Testis (tissue), 3 donors: ENCODE data around the gene PMM2. TPM values are rescaled to one million over a fixed set of nuclear protein-coding genes. Genes with fewer than 3 reads are reported as not detected.

Source experiments
- DNase-seq: peaks from one replicate; pipeline ENCODE4 v3.0.0-alpha.2; 2019
- H3K27ac ChIP-seq, 2 donors: fragments of 200-600 bp; sonication (generic); one replicate each; pipeline ENCODE4 v1.5.1; 2019
- H3K27me3 ChIP-seq: fragments of 200-600 bp; sonication (generic); one replicate; pipeline ENCODE4 v1.5.1; 2019
- H3K36me3 ChIP-seq: fragments of 200-600 bp; sonication (generic); one replicate; pipeline ENCODE4 v1.5.1; 2017; ENCODE audit warnings: low read depth; ENCODE audit errors: missing control alignments
- H3K4me1 ChIP-seq: fragments of 200-600 bp; sonication (generic); one replicate; pipeline ENCODE4 v1.5.1; 2019
- H3K4me3 ChIP-seq, 2 donors: fragments of 200-600 bp; sonication (generic); one replicate each; pipeline ENCODE4 v1.5.1; 2017 to 2019
- H3K9me3 ChIP-seq: fragments of 200-600 bp; sonication (generic); one replicate; pipeline ENCODE4 v1.5.1; 2017
- POLR2A ChIP-seq: fragments of 450-650 bp; IDR thresholded peaks from one replicate; pipeline ENCODE4 v1.6.1; 2017; ENCODE audit warnings: antibody characterized with exemption, mild to moderate bottlenecking, moderate library complexity
- WGBS, 2 donors: methylation state at CpG; one replicate each; pipeline ENCODE4 v1.1.5; 2018; 5-methylcytosine and 5-hydroxymethylcytosine counted together
- intact Hi-C: fragments of 100-400 bp; cut with DNase I; formaldehyde crosslinking; loops from one replicate; pipeline ENCODE4 v1.15.1; 2023; ENCODE audit warnings: low total_unique reads
- polyA plus RNA-seq: library from polyadenylated mRNA; stranded (reverse); fragments of 350-450 nt; fragmentation: Illumina TruSeq; extraction: RNeasy Lipid Tissue Mini Kit (QIAGEN cat#74804); gene quantifications from one replicate; pipeline ENCODE4 v1.2.3, GENCODE V29; 2014; ENCODE audit warnings: low read depth, low replicate concordance; ENCODE audit not compliant: insufficient read depth
- total RNA-seq, 2 donors: library from RNA; depleted of rRNA; stranded (reverse); fragments of >200 nt; gene quantifications; one replicate each; pipeline ENCODE4 v1.2.3, GENCODE V29; 2016
- TF ChIP-seq, protein P1 (sequence below), 3 experiments: fragments of 450-650 bp in 2 of 3; fragments of 200-600 bp in 1 of 3; sonication (generic) in 1 of 3; IDR thresholded peaks; one replicate each; pipeline ENCODE4 v1.5.1; 2016 to 2019; ENCODE audit warnings: antibody characterized with exemption in 3 of 3, mild to moderate bottlenecking in 2 of 3, moderate library complexity in 1 of 3

Gene PMM2
- total and polyA plus RNA-seq, 3 donors from 2014 or later, result 15.4 to 36.6 (median 25.8) TPM

DNA sequence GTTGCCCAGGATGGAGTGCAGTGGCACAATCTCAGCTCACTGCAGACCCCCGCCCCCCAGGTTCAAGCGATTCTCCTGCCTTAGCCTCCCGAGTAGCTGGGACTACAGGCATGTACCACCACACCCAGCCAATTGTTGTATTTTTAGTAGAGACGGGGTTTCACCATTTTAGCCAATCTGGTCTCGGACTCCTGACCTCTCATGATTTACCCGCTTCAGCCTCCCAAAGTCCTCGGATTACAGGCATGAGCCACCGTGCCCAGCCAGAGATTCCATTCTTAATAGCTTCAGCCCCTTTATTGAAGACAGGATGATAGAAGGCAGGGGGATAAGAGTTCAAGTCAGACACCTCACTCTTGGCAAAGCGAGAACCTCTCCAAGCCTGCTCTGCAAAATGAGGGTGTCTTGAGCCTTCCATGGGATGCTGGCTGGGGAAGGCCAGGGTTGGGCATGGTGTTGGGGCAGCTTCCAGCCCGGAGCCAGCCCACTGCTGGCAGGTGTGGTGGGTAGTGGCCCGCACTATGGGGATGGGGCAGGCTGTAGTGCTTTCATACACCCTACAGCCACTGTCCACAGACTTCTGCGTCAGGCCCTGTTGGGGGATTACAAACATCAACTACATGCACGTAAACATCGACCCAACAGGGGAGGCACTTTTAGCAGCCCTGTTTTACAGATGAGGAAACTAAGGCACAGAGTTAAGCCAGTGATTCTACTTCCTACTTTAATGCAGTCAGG lies 67.7 kb downstream of the PMM2 start:
- TF ChIP-seq POLR2A, result no peak
- TF ChIP-seq, protein P1, sequence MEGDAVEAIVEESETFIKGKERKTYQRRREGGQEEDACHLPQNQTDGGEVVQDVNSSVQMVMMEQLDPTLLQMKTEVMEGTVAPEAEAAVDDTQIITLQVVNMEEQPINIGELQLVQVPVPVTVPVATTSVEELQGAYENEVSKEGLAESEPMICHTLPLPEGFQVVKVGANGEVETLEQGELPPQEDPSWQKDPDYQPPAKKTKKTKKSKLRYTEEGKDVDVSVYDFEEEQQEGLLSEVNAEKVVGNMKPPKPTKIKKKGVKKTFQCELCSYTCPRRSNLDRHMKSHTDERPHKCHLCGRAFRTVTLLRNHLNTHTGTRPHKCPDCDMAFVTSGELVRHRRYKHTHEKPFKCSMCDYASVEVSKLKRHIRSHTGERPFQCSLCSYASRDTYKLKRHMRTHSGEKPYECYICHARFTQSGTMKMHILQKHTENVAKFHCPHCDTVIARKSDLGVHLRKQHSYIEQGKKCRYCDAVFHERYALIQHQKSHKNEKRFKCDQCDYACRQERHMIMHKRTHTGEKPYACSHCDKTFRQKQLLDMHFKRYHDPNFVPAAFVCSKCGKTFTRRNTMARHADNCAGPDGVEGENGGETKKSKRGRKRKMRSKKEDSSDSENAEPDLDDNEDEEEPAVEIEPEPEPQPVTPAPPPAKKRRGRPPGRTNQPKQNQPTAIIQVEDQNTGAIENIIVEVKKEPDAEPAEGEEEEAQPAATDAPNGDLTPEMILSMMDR (IDR thresholded peaks at IDR 0.05), result no peak

DNA sequence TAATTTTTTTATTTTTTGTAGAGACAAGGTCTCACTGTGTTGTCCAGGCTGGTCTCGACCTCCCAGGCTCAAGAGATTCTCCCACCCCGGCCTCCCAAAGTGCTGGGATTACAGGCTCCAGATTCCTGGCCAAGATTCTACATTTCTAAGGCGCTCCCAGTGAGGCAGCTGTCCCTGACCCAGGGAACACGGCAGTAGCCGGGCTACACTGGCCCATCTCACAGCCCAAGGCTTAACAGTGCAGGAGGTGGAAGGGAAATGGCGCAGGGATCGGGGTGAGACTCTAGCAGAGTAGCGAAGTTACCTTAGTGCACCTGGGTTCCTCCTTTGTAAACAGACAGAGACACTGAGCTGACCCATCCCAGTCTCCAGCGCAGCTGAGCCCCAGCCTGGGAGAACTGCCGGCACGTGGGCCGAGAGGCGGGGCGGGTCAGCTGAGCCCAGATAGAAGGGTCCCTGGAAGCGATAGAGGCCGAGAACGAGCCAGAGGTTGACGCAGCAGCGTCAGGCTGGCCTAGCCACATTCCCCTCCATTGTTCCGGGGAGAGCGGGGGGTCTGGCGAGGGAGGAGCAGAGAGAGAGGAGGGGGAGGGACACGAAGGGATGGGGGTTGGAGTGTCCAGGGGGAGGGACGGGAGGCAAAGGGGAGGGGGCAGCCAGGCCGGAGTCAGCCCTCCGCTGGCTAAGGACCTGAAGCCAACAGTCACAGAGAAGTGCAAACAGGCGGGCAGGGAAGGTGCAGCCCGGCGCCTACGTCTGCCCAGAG lies 68.7 kb downstream of the PMM2 start:
- Histone ChIP-seq H3K4me1 (peaks cover 55% of the 10 kb centered on the region), H3K4me3 (peak overlapping the region; percentile 73 to 80), H3K27me3 (no peaks in the 10 kb centered on the region), H3K27ac (peak overlapping the region; percentile 47 to 81), H3K36me3 (no peaks in the 10 kb centered on the region), H3K9me3 (no peaks in the 10 kb centered on the region)
- DNase-seq, result peak; percentile 84
- intact Hi-C loops, result no loop called here
- TF ChIP-seq, protein P1 (IDR thresholded peaks at IDR 0.05), result no peak
- TF ChIP-seq POLR2A, result no peak
- WGBS, 2 donors, result 9% methylated on average over 25 to 29 of the region's 30 CpGs

More for the DNA sequence above, 67.7 kb downstream of the PMM2 start:
- DNase-seq, result no peak
- Histone ChIP-seq H3K9me3 (no peaks in the 10 kb centered on the region), H3K4me1 (peaks cover 63% of the 10 kb centered on the region), H3K4me3 (no peak overlapping the region), H3K27ac (no peak overlapping the region), H3K27me3 (no peaks in the 10 kb centered on the region), H3K36me3 (no peaks in the 10 kb centered on the region)
- 81 to 86% methylated on average over 14 of the region's 14 CpGs for WGBS, 2 donors
- intact Hi-C loops, result no loop called here

DNA sequence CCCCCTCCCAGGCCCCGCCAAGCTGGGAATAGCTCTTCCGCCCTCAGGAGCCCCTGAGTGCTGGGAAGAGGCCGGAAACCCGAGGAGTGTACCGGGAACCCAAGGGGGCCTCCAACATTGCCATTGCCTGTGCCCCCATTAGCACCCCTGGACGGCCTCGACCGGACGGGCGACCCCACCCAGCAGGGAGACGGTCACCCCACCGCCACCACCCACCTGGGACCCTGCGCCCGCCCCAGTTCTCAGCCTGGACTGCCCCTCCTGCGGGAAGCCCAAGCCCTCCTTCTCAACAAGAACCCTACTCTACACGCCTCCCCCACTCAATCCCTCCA lies 69.2 kb downstream of the PMM2 start:
- WGBS, 2 donors, result 13 to 15% methylated on average over 1 to 16 of the region's 16 CpGs
- H3K36me3 ChIP-seq, result no peaks in the 10 kb centered on the region
- no peaks in the 10 kb centered on the region for H3K27me3 ChIP-seq
- no peaks in the 10 kb centered on the region for H3K9me3 ChIP-seq
- H3K4me3 ChIP-seq, result peak overlapping the region; percentile 73 to 80
- H3K4me1 ChIP-seq, result peaks cover 50% of the 10 kb centered on the region
- intact Hi-C loops, result no loop called here
- H3K27ac ChIP-seq, result peak overlapping the region; percentile 47 to 81
- no peak for DNase-seq
- no peak for TF ChIP-seq POLR2A
- TF ChIP-seq, protein P1 (IDR thresholded peaks at IDR 0.05), result no peak

DNA sequence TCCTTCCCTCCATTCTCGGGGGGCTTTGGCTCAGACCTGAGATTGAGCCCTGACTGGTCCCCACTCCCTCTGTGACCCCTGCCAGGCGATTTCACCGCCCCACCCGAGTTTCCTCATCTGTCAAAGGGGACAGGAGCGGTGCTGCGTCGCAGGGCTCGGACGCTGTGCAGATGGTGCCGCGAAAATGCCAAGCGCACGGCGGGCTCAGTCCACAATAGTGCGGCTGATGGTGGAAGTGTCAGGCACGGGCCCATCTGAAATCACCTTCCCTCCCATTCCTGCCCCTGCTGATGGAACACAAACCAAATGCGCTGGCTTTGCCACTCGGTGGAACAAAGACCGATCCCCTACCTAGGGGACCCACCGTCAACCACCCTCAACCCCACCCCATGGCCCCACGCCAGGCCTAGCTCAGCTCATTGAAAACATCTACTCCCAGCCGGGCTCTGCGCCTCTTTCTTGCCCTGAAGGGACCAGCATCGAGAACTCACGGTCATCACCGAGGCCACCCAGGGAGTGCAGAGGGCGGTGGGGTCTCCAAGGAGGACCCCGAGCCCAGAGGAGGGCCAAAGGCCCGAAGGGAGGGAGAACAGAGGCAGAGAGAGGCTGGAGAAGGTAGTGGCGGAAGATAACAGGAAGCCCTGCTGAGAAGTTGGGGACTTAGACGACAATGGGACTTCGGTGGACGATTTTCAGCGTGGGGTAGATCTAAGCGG lies 69.7 kb downstream of the PMM2 start:
- Histone ChIP-seq H3K27ac (peak overlapping the region; percentile 47 to 81), H3K36me3 (no peaks in the 10 kb centered on the region), H3K4me1 (peaks cover 46% of the 10 kb centered on the region), H3K27me3 (no peaks in the 10 kb centered on the region), H3K9me3 (no peaks in the 10 kb centered on the region), H3K4me3 (peak overlapping the region; percentile 73 to 80)
- peak; percentile 58 for DNase-seq
- no peak for TF ChIP-seq POLR2A
- TF ChIP-seq, protein P1 (IDR thresholded peaks at IDR 0.05), result no peak
- 5 to 7% methylated on average over 34 to 35 of the region's 35 CpGs for WGBS, 2 donors
- intact Hi-C loops, result no loop called here
